Measurements from ENCODE around the gene PIAS4.
A peak's percentile ranks its signal among the peaks of the same experiment; 100 is the strongest.

Gene PIAS4

DNA sequence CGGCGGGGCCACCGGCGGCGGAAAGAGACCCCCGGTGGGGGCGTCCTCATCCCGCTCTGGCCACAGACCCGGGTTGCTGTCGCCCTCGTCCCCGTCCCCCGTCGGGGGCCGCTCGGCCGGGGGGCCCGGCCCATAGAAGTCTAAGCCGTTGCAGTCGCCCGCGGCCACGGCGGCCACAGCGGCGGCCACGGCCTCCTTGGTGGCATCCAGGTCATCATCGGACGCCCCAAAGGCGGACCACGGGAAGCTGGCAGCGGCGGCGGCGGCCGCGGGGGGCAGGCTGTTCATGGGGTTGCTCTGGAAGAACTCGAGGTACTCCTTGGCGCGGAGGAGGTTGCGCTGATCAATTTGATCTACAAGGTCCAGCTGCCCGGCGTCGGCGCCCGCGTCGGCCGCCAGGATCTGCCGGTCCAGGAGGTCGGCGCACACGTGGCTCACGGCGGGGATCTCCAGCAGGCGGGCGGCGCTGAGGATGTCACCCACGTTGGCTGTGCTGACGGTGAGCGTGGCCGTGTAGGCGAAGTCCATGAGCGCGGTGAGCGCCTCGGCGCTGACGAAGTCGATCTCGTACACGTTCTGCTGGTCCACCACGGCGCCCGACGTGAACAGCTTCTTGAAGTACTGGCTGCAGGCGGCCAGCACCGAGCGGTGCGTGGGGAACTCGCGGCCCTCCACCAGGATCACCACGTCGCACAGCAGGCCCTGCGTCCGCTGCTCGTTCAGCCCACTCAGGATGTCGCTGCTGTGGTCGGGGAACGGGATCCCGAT is 47.1 kb downstream of the PIAS4 start:
- FAIRE-seq (no peak), DNase-seq (ENCODE audit: insufficient read length, low spot score) (no peak)

DNA sequence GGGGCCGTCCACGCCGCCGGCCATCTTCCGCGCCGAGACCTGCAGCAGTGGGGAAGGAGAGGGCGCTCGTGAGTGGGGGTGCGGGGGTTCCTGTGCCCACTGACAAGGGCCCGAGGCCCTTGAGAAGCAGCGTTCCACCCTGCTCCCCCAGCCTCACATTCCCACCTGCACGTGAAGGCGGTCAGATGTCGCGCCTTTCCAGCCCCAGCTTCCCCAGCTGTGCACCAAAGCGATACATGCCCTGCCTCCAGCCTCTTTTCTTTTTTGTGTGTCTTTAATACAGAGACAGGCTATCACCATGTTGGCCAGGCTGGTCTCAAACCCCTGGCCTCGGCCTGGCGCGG is 47.6 kb downstream of the PIAS4 start:
- FAIRE-seq = no peak

DNA sequence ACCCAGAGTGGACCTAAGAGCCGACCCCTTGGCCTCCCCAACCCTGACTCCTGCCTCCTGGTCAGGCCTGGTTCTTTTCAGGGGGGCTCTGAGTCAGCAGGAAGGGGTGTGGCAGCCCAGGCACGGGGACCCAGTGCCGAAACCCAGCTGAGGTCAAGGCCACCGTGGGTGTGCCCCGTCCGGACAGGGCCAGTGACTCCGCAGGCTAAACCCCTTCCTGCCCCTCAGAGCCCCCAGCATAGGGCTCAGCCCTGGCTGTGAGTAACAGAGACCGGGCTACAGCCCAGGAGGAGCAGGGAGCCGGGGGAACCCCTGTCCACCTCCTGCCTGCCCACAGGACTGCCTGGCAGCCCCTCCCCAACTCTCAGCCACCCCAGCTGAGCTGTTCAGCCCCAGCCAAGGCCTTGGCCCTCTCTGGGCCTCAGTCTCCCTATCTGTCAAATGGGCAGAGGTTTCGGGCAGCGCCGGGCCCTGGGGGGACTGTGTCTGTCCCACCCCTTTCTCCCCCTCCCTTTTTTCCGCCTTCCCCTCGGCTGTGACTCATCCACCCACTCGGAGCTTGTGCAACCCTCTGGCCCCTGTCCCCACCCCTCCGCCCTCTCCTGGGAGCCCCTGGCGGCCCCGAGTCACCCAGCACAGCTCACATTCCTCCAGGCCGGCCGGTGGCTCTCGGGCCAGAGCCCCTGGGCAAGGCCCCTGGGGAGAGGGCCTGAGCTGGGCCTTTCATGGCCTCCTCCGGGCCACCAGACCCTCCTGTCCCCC is 50.6 kb downstream of the PIAS4 start:
- DNase-seq (ENCODE audit: insufficient read length, low spot score) = no peak
- FAIRE-seq = no peak

More for the DNA sequence above, 47.6 kb downstream of the PIAS4 start:
- DNase-seq (ENCODE audit: insufficient read length, low spot score) = no peak

DNA sequence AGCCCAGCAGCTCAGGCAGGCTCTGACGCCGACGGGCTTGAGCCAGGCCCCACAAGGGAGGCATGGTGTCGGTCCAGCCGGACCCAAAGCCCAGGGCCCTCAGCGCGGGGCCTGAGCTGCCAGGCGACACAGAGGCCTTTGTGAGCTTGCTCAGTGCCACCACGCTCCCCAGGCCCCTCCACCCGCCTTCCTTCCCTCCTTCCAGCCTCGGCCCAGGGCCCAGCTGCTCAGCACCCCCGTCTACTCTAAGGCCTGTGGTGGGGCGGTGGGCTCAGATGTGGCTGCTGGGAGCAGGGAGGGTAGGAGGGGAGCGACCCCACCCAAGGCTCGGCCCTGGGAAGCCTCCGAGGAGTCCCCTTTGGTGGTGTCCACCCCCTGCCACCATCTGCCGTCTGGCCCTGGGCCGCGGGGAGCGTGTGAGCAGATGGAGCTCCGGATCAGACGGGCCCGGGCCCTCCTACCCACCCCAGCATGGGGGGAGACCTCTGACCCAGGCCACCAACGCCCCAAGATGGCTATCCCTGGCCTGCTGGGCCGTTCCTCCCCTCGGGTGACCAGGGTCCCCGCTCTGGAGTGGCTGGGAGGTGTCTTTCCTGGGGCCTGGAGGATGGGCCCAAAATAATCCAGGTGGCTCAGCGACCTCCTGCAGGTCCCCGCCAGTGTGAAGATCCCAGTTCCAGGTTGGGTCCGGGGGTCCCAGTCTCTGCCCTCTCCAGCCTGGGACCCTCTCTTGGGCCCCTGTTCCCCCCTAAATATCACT is 51.3 kb downstream of the PIAS4 start:
- FAIRE-seq = no peak
- no peak for DNase-seq (ENCODE audit: insufficient read length, low spot score)

DNA sequence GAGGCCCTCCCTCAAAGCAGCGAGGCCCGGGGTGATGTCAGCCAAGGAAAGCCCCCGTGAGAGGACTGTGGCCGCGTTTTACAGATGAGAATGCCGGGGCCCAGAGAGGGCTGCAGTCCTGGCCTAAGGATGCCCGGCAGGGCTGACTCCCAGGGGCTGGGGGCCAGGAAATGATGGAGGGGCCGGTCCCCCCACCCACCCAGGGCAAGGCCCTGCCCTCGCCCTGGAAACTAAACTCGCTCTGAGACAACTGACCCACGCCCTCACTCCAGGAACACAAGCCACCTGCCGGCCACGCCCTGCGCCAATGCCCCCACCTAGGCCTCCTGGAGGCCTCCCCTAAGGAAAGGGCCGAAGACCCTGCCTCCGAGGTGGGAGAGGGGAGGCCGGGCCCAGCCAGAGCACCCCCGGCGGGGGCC is 51.9 kb downstream of the PIAS4 start:
- DNase-seq (ENCODE audit: insufficient read length, low spot score) = no peak
- no peak for FAIRE-seq

DNA sequence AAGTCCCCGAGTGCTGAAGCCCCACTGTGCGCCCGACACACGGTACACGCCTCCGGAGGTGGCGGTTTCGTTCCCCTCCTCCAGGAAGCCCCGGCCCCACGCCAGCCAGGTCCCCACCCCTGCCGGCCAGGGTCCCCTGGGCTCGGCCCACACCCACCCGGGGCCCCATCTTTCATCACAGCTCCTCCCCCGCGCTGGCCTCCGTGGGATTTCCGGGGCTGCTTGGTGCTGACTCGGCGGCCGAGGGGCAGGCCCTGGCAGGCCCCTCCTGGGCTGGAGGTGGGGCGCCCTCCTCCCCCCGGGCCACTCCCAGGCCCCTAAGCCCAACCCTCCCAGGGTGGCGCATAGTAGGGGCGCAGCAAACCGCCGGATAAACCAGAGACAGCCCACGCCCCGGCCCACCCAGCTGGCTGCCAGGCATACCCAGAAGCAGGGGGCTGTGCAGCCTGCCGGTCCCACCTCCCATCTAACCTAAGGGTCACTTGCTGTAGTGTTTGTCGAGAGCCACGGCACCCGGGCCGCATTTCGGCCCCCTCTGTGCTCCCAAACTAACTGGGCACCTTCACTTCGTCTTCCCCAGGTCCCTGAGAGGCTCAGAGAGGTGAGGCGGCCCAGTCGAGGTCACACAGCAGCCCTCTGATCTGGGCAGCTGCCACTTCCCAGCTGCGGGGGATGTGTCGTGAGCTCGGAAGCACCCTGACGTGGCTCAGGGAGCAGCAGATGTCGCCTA is 52.5 kb downstream of the PIAS4 start:
- DNase-seq (ENCODE audit: insufficient read length, low spot score) = no peak
- FAIRE-seq = no peak

DNA sequence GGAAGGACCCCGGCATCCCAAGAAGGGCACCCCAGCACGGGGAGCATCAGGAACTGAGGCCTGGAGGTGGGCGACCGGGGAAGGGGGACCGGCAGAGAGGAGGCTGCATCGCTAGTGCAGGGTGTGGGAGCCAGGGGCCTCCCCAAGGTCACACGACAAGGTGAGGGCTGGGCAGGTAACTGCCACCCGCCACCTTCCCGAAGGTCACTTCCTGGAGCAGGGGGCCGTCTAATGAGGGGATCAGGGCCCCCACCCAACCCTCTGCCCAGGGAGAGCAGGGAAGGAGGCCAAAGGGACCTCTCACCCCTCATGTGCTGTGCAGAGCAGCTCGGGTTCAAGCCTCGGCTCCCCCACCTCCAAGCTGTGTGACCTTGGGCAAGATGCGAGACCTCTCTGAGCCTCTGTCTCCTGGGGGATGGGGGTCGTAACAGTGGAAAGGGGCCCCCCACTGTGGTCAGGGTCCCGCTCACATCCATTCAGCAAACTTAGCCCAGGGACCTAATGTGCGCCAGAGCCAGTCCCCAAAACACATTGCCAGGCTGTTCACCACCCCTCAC is 53.2 kb downstream of the PIAS4 start:
- FAIRE-seq (no peak), DNase-seq (ENCODE audit: insufficient read length, low spot score) (no peak)

DNA sequence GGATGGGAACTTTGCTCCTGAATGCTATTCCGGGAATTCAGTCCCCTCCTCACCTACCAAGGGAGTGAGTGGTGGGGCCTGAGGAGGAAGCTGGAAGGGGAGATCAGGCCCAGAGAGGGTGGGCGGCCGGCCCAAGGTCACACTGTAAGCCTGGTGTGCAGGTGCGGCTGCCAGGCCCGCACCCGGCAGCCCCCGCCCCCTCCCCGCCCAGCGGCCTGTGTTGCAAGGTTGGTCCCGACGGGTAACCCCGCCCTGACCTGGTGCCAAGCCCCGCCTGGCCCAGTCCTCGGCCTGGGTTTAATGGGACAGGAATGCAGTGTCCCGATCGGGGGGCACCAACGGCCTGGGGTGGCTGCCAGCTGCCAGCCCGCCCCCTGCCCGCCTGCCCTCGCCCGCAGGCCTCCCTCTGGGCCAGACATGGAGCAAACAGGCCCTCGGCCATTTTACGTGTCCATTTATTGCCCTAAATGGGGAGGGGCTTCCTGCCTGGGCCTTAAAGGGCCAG is 53.7 kb downstream of the PIAS4 start:
- FAIRE-seq (no peak), DNase-seq (ENCODE audit: insufficient read length, low spot score) (no peak)

DNA sequence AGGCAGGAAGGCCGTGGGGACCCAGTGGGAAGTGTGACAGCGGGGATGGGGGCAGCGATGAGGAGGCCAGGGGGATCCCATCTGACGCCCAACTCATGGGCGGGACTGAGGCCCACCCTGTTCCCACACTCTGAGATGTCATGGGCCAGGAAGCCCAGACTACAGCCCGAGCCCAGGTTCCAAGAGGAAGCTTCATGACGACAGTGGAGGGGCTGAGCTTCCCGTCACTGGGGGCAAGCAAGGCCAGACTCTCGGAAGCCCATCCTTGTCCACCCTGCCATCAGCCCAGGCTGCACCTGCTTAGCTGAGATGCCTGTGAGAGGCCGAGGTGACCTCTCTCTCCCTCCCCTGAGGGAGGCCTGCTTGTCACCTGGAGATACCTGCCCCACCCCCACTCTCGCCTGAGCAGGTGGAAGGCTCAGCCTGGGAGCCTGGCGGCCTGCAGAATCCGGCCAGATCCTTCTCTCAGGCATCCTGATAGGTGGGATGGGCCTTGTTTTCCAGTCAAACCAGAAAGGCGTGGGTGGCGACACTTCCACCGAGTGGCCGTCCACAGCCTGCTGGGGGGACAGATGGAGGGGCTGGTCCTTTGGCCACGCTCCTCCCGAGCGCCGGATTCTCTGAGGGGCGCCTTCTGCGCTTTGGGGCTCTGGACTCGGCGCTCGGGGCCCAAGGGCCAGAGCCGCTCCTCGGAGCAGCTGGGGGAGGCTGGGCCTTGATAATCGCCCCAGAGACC is 54.3 kb downstream of the PIAS4 start:
- DNase-seq (ENCODE audit: insufficient read length, low spot score) = no peak

DNA sequence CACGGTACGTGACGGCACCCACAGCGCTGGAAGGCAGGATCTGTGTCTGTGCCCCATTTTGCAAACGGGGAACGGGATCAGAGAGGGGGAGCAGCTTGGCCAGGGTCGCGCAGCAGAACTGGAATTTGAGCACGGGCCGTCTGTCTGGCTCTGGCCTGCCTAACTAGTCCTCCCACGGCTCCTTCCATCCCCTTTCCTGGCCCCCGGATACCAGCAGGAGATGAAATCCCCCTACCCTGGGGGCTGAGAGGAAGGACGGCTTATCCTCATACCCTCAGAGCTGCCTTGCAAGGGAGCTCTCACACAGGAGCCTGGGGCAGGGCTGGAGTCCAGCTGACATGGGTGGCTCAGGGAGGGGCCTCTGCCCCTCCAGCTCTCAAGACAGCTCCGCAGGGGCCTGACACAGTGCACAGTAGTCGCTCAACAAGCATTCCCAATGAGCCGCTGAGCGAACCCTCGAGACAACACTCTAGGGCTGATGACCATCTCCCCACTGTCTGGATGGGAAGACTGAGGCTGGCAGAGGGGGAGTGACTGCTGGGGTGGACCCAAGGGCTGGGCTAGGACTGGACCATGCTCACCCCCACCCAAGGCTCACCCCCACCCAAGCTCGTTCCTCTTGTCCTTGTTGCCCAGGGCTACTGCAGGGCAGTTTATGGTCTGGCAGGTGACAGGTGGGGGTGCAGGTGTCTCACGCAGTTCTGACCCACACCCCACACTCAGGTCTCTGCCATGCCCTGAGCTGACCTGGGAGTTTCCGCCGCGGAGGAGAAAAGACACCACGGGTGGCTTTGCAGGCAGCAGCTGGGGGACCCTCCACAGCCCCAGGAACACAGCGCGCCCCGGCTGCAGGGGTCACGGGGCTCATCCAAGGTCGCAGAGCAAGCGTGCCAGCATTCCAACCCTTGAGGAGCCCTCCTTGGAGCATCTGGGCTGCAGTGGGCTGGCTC is 55.2 kb downstream of the PIAS4 start:
- FAIRE-seq (no peak), DNase-seq (ENCODE audit: insufficient read length, low spot score) (no peak)

More for the DNA sequence above, 54.3 kb downstream of the PIAS4 start:
- no peak for FAIRE-seq

DNA sequence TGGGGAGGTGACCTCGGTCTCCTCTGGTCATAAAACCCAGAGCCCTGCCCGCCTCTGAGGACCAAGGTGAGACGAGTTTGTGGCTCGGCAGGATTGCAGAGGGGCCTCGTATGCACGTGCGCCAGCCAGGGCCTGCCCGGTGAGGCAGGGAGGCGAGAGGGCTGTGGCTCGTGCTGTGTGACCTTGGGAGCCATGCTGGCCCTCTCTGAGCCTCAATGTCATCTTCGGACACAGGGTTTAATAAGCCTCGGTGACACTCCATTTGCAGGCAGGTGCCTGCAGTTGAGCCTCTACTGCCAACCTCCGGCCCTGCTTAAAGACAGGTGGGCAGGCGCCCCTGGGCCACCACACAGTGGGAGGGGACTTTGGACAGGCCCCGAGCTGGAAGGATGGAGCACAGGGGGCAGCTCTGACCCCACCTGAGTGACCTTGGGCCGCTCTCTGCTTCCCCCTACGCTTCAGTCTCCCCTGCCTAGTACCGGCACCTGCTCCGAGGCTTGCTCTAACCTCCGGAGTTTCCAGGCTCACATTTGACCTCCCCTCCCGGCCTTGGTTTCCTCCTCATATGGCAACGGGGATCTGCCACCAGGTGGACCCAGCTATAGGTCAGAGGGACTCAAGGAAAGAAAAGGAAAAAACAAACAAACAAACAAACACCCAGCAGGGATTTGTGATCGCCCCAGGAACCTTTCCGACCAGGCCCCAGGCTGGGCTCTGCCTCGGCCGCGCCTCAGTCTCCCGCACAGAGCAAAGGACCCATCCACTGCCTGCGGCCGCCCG is 56.0 kb downstream of the PIAS4 start:
- no peak for FAIRE-seq
- no peak for DNase-seq (ENCODE audit: insufficient read length, low spot score)

DNA sequence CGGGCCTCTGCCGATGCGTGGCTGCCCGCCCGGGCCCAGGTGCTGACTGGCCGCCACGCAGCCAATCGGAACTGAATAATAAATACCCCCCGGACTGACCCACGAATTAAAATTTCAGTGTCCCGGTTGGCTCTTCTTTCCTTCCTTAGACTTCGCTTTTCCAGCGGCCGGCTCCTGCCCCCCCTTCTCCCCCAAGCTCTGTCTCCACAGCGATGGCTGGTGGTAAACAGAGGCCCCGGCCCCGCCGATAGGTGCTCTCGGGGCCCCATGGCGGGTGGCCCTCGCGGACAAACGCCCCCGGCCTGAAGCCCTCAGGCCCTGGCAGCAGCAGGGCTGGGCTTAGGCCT is 56.6 kb downstream of the PIAS4 start:
- DNase-seq (ENCODE audit: insufficient read length, low spot score) = no peak
- FAIRE-seq = no peak

DNA sequence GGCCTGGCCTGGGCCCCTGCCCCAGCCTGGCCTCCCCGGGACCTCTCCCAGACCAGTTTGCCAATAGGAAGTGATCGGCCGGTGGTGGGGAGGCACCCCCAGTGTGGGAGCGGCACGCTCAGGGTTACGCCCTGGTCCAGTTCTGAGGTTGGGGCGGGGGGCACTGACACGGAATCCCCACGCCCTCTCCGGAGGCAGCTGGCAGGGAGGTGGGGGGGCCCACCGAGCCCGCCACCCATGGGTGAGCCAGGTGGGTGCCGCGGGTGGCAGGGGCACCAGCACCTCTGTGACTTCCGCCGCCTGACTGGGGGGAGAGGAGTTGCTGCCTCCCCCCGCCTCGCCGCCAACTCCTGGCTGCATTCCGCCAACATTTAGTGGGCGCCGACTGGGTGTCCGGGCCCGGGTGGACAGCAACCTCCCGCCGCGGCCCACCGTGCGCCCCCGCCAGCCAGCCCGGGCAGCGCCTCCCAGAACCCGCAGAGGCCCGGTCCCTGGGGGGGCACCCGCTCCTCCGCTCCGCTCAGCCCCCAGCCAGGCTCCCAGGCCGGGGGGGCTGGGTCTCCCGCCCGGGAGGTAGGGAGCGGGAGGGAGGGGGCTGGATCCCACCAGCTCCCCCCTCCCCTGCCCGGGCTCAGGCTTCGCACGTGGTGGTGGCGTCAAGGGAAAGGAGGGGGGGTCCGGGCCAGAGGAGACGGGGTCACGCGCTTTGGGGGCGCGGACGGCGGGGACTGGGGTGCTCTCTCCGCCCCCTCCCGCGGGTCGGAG is 57.1 kb downstream of the PIAS4 start:
- DNase-seq (ENCODE audit: insufficient read length, low spot score) = no peak
- peak; percentile 35 for FAIRE-seq

DNA sequence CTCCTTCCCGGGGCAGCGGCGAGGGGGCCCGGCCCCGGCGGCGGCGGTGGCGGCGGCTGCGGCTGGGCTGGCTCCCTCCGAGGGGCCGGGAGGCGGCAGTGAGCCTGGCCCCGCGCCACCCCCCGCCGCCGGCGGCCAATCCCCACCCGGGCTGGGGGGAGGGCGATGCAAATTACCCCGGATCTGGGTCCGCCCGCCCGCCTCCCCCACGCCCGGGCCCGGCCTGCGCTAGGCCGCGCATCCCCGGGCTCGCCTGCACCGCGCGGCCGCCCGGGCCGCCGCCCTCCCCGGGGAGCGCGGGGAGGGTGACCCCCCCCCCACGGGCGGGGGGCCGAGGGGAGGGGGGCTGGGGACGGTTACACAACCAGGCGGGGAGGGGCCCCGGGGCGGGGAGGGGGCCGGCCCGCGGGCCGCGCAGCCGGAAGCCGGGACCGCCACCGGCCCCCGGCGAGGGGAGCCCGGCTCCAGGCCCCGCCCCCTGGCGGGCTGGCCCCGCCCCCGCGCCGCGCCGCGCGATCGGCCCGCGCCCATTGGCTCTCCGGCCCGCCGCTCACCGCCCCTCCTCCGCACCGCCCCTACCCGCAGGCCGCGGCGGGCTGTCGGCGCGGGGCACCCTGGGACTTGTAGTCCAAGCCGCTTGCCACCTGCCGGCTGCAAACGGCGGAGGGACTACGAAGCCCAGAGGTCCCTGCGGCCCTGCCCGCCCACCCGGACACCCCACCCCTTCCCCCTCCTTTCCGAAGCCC is 58.1 kb downstream of the PIAS4 start:
- FAIRE-seq = peak; percentile 98
- DNase-seq (ENCODE audit: insufficient read length, low spot score) = peak; percentile 100

DNA sequence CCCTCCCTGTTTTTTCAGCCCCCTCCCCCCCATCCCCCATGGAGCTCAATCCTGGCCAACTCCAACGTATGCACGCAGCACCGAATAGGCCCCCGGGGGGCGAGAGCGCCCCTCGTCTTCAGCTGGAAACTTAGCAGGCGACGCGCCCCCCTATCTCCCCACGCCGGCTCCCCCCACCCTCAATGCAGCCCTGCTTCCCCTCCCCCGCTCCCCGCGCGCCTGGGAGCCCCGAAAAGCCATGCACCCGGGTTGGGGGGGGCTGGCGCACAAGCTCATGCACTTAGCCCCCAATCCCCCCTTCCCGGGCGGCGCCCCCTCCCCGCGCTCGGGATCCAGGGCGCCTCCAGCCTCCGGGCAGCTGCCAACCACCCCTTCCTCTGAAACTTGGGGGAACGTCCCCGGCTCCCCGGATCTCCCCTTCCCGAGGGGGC is 58.7 kb downstream of the PIAS4 start:
- no peak for FAIRE-seq
- no peak for DNase-seq (ENCODE audit: insufficient read length, low spot score)

DNA sequence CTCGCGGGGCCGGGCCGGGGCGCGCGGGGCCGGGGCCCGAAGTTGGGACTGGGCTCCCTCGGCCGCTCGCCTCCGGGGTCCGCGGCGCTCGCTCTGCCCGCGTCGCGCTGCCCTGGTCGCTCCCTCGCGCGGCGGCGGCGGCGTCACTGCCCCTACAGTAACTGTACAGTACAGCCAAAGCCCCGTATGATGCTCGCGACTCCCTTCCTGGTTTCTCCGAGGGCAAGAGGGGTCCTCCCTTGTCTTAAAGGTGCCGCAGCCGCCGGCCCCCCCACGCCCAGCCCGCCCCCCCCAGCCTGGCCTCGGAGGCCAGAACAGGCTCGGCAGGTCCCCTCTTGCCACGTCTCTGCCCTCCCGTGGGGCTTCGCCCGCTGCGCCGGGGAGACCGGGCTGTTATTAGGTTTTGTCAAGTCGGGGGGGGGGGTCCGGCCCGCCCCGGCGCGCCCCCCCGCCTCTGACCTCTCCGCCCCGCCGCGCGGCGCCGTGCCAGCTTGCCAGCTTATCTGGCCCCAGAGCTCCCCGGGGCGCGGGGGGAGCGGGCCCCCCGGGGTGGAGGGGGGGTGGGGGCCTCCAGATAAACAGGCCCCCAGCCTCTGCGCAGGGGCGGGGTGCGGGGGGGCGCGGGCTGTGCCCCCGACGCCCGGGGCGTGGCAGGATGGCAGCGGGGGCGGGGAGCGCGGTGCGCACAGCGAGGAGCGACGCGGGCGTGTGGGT is 59.3 kb downstream of the PIAS4 start, which contains the start of gene ZBTB7A:
TSS of gene ZBTB7A (minus strand) at position 218 of the 714 bp plus-strand sequence. CDS start 11,667 bp downstream, outside the sequence.
- FAIRE-seq = peak; percentile 84

More for the DNA sequence above, 59.3 kb downstream of the PIAS4 start, which contains the start of gene ZBTB7A:
- peak; percentile 75 for DNase-seq (ENCODE audit: insufficient read length, low spot score)

Measured in GM19239 (cell line).